NCI-H2171 (cell line): Measurements from ENCODE around the gene PAX8.
A peak's percentile ranks its signal among the peaks of the same experiment; 100 is the strongest.
"Not testable (repeated sequence)": the region's sequence is repeated elsewhere in the genome, so short reads cannot be mapped to it uniquely, and the experiment has no call there.

Experiments used
- DNase-seq: peaks from one replicate; lab custom pipeline; 2025; lab: John Stamatoyannopoulos, UW

The PAX8 gene

DNA sequence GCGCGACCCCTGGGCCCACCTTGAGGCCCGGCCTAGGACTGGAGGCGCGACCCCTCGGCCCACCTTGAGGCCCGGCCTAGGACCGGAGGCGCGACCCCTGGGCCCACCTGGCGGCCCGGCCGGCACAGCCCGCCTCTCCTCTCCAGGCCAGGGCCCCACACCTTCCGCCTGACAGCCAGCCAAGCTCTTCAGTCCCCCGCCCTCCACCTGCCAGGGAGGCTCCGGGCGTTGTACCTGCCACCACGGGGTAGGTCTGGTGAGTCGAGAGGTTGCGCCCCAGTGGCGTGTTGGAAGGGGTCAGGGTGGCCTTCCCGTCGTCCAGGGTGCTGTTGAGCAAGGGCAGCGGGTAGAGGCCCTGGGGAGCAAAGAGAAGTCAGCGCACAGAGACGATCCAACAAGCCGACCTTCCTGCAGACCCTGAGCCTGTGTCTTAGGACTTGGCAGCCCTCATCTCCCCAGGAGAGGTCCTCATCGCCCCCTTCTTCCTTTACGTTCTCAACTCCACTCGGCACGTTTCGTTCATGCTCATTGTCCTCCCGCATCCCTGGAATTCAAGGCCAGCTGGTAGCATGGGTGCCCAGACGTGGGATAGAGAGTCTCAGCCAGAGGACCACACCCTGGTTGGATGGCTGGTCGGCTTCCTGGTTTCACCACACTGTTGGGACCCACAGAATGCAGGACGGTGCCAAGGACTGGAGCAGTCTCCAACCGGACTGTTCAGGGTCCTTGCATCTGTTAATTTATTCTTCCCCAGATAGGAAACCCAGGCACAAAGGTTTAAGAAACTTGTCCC, 42.2 kb downstream of the PAX8 start:
- no peak for DNase-seq

DNA sequence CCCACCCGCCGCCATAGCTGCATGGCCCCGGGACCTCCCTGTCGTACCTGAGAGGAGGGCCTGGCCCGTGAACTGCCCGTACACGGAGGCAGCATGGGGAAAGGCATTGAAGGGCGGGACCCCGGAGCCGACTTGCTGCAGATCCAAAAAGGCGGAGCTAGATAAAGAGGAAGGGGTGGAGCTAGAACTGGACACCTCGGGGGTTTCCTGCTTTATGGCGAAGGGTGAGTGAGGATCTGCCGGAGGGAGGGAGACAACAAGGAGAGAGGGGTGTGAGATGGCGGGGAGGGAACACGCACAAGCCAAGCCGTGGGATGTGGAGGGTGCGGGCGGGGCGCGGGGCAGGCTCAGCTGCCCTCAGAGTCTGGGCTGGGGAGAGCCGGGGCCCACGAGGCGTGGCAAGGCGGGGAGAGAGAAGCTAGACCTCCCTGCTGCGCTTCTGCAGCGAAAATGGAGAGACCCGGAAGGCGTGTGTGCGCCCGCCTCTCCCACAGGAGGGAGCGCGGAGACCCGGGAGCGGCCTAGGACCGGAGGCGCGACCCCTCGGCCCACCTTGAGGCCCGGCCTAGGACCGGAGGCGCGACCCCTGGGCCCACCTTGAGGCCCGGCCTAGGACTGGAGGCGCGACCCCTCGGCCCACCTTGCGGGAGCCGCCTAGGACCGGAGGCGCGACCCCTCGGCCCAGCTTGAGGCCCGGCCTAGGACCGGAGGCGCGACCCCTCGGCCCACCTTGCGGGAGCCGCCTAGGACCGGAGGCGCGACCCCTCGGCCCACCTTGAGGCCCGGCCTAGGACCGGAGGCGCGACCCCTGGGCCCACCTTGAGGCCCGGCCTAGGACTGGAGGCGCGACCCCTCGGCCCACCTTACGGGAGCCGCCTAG, 43.1 kb downstream of the PAX8 start:
- DNase-seq, result not testable (repeated sequence)

DNA sequence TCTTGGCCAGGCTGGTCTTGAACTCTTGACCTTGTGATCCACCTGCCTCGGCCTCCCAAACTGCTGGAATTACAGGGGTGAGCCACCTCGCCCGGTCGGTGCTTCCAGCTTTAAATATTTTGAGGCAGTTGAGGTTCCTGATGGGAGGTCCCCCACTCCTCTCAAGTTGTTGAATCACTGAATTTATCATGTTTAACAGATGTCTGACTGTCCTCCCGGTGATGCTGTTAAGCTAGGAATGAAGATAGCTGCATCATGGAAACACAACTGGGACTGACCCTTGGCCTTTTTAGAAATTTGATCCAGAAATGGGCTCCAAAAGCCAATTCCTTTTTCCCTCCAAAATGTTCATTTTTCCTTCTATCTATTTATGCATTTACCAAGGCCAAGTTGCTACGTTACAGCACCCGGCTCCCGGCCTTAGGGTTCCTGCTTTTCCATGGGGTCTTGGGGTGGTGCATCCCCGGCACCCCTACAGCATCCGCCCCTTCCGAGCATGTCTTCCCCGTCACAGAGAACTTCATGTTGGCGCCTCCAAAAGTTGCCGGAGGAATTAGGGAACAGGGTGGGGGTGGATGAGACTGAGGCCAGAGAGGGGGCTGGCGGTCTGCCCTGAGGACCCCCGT, 43.9 kb downstream of the PAX8 start:
- DNase-seq, result no peak

DNA sequence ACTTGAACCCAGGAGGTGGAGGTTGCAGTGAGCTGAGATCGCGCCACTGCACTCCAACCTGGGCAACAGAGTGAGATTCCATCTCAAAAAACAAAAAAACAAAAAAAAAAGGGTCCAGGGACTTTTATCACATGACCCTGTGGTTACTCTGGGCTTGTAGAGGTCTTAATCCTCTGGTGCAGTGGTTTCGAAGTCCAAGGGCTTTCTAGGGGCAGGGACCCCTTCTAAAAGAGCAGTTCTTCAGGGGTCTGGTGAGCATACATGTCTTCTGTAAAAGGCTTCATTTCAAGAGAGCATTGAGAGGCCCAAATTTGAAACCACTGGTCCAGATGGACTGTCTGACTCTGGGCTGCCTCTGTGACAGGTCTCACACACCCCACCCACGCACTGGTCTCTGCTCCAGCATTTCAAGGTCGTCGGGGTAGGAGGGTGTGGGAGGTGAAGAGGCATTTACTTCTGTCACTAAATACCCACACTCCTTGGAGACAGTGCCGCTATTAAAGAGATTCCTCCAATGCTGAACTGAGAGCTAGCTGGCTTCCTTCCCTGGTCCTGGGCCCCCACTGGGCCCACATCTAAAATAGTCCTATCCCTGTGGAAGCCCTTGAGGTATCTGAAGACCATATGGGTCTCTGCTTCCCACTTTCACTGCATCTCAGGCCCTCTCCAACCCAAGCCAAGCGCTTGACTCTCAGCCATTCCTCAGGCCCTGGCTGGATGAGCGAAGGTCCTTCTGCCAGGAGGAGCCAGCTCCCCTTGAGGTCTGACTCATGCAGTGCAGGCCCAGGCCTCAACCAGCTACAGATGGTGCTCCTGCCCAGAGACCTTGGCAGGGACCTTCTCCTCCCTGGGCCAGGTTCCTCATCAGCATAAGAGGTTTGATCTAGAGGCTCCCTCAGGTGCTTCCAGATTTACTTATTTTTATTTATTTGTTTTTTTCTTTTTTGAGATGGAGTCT, 44.8 kb downstream of the PAX8 start:
- DNase-seq, result no peak

DNA sequence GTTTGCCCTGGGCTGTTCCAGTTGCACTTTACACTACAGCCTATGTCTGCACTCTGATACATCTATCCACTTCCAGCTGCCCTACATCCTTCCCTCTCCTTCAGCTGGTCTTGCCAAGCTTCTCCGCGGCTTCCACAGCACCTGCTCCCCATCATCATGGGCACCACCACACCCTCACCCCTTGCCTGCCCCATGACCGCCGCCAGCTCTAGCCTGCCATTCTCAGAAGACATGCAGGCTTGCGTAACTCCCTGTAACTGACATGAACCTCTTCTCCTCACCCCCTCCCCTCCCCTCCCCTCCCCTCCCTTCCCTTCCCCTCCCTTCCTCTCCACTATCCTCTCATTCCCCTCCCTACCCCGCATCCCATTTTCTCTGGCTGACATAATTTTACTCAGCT, 46.0 kb downstream of the PAX8 start:
- DNase-seq, result no peak

DNA sequence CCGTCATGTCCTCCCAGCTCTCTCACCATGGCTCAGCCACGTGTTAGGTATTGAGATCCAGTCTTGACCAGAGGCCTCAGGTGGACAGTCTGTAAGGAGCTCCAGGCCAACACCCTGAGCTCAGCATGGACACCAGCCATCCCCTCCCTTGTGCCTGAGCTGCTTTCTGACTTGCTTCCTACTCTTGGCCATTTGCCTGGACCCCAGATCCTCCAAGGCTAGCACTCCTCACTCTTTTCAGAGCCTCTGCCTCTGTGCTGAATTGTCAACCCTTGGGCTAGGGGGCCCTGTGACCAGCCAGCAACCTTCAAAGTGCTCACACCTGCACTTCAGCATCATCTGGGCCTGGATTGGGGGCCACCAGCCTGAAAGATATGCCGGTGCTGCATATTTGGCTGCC, 46.6 kb downstream of the PAX8 start:
- no peak for DNase-seq

DNA sequence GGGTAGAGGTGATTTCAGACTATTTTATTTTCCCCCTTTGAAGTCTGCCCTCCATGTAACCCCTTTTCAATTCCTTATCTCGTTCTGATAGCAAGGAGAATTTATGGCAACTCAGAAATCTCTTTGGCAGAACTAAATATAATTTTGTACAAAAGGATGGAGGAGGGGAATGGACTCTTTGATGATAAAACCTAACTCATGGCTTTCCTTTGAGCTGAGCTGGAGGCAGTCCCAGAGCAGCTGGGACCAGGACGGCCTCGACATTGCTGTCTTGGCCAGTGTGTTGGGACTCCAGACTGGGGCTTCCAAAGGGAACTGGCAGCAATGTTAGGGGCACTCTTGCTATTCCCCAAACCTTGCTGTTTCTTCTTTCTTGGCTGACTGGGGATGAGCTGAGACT, 47.7 kb downstream of the PAX8 start:
- no peak for DNase-seq

GRCh38 chr2:113230531-113230930, 48.2 kb downstream of the PAX8 start:
- no peak for DNase-seq

DNA sequence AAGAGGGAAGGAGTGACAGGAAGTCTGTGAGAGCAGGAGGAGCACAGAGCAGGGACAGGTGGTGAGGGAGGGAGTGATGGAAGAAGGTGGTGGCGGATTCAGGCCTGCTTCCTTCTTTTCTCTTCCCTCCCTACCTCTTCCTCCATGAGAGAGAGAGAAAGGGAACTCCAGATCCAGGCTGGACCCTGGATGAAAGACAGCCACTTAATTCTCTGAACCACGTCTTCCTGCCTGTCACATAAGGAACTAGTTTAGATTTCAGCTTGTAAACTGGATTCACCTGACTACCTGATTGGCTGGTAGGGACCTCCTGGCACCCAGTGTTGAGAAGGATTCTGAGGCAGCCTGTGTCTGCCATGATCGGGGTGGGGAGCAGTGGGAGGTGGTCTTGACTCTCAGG, 48.9 kb downstream of the PAX8 start:
- no peak for DNase-seq

DNA sequence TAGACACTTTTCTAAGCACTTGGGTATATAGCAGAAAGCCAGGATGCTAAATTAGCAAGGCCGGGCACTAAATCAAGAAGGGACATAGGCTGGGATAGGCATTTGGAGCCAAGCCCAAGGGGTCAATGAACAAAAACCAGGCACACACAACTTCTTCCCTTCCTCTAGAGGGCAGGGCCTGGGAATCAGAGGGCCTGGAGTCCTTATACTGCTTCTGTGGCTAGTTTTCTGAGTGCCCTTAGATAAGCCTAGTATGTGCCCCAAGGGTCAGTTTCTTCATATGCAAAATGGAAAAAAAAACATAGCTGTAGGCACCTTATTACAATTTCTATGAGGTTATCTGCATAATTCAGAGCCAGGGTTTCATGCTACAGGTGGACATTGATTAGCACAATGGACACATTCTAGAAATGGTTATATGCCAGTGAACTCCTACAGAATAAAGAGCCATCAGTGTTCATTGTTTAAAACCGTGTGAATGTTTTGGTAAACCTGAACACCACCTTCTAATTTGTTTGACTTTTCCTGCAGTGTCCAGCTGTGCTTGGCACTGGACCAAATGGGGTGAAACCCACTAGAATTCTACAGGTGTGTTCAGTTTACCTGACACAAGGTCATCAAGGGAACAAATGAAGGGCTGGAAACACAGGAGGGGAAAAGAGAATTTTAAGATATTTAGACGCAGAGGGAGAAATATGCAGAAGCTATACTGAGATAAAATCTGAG, 49.6 kb downstream of the PAX8 start:
- DNase-seq, result no peak

- DNase-seq, result no peak
These were observed 50.4 kb downstream of the PAX8 start for GRCh38 chr2:113228351-113228750.

DNA sequence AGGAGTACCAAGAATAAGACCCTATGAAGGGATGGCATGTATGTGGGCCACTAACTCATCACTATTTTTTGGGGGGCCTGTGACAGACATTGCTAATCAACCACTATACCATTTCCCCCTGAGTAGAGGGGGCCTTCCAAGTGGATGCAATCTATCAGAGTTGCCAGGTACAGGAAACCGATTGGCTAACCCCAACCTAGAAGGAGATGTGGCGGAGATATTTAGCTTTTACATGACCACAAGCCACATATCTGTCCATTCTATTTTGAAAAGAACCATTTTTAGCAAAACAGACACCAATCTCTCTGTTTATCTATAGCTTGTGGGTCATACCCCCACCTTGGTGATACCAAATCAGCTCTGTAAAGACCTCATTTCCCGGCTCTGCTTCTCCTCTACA, 51.0 kb downstream of the PAX8 start:
- DNase-seq, result no peak

DNA sequence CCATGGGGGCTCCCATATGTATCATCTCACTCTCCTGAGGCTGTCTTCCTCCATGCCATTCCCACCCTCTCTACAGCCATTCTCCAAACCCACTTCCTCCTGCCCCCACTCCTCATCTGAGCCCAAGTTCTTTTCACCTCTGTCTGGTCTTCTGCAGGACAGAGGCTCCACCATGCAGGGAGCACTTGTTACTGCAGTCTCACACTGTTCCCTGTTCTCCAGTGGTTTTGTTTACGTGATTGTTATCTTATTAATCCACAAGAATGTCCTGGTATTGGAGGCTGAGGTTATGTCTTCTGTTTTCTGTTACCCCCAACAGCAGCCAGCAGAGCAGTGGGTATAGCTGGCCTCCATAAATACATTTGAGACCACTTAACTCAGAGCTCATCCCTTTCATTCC, 51.4 kb downstream of the PAX8 start:
- DNase-seq, result no peak

DNA sequence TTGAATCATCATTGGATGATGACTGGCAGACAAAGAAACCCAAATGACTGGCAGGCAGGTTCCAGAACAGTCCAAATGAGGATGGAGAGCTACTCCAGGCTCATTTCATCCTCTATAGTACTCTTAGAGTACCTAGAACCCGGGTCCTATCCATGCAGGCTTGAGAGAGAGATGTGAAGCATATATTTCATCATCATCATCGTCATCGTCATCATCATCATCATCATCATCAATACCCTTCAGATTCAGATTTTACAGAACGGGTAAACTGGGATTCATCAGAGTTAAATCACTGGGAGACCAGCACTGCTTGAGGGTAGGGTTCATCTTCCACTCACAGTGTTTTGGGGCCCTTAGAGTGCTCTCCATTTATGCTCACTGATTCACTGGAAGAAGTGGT, 52.3 kb downstream of the PAX8 start:
- no peak for DNase-seq

GRCh38 chr2:113225263-113226259, 53.2 kb downstream of the PAX8 start:
- DNase-seq, result peak; percentile 41

DNA sequence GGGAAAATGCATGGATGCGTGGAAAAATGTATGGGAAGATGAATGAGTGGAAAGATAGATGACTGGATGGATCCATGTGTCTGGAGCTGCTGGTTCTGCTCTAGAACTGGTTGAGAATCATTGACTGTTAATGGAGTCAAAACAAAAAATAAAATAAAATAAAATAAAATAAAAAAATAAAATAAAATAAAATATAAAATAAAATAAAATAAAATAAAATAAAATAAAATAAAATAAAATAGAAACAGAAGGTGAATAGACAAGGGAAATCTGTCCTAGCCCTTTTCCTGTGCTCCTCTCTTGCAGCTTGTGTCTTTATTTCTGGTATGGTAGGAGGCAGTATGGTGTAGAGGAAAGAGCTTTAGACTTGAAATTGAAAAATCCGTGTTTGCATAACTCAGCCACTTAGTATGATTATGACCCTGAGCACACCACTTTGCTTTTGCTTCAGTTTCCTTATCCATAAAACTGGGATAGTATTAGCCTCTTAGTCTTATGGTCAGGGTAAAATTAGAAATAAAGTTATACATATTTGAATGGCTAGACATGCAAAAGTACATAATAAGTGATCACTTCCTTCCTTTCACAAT, 54.0 kb downstream of the PAX8 start:
- no peak for DNase-seq

DNA sequence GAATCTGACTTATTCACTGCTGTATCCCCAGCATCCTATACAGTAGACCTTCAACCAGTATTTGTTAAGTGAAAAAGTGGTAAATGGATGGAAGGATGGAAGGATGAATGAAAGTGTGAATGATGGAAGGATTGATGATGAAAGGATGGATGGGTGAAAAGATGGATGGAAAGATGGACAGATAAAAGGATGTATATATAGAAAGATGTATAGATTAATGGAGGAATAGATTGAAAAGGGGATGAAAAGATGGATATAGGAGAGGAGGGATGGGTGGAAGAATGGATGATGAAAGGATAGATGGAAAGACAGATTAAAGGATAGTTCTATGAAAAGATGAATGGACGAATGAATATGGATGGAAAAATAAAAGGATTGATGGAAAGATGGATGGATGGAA, 54.9 kb downstream of the PAX8 start:
- DNase-seq, result no peak

- DNase-seq, result no peak
These were observed 56.9 kb downstream of the PAX8 start for GRCh38 chr2:113221846-113222245.

DNA sequence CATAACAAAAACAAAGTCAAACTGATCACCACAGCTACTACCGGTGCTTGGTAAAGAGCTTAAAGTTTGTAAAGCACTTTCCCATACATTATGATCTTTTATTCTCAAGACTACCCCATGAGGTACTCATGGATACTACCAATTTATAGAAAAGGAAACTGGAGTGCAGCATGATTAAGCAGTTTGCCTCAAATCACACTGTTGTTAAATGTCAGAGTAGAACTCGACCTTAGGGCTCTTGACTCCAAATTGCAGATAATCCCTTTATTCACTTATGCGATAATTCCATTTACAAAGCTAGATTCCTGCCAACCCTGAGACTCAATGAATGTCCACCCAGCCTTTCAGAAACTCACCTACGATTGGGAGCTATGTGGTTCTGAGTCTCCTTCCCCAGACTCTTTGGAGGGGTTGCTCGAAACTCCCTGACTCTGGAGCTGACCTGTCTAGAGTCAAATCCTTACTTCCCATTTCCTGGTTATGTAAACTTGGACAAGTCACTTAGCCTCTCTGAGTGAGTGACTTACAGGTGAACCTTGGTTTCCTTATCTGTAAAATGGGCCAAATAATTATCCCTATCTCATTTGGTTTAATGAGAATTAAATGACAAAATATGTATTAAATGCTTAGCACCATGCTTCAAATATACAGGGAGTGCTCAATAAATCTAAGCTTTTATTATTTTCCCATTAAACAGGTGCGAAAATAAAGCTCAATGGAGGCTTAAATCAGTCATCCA, 57.6 kb downstream of the PAX8 start:
- DNase-seq, result no peak
